Stimulated activated CD4-positive, alpha-beta T cell treated with anti-CD3 and anti-CD28 coated beads, Interleukin-2, amount 100 ng/mL, for 24 hours (primary cell): ENCODE results near the gene C14orf132.
A peak's percentile ranks its signal among the peaks of the same experiment; 100 is the strongest.

Experiments
- DNase-seq, 2 donors: peaks; one replicate each; pipeline ENCODE4 v3.0.0-alpha.2; 2020

C14orf132 gene

GRCh38 chr14:96121660-96122395 lies 82.7 kb downstream of the C14orf132 start:
- DNase-seq: no peak

- no peak for DNase-seq
Observed at GRCh38 chr14:96122496-96122895, 83.3 kb downstream of the C14orf132 start.

DNA sequence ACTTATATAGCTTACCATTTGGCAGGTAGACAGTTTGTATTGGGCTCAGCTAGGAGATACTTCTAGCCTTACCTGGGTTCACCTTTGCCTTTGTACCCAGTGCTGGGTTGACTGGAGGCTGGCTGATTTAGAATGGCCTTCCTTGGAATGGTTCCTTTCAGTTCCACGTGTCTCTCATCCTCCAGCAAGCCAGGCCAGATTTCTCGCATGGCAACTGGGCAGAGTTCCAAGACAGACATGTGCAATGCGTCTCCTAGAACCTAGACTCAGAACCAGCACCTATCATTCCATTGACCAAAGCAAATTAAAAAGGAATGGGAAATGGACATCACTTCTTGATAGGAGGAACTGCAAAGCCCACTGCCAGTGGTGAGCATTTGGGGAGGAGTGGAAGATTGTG lies 86.4 kb downstream of the C14orf132 start:
- DNase-seq: no peak

GRCh38 chr14:96126339-96126782 lies 87.2 kb downstream of the C14orf132 start:
- DNase-seq: peak in 1 of 2 donors; percentile 23

GRCh38 chr14:96126783-96127271 lies 87.7 kb downstream of the C14orf132 start:
- DNase-seq: no peak

DNA sequence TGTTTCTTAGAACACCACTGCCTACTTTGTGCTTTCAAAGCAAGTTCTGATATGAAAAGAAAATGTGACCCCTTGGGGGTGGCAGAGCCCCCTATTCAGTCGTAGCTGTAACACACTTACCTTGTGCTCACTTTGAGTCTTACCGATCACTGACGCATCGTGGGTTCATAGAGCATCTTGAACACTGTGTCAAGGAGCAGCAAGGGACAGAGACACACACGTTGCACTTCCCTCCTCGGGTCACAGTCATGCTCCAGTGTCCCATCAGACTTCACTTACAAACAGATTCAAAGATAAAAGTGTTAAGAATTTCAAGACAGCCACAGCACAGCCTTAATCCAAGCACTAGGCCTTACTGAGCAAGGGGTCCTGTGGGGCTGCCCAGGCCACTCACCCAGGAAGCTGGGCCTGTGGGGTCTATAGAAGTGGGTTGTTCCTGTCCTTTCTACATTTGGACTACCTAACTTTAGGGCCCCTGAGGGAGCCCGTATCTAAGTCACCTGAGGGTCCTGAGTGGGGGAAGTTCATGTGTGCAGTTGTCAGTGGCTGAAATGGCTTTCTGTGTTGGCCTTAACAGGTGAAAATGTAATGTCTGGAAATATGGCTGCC lies 90.1 kb downstream of the C14orf132 start:
- DNase-seq: no peak

GRCh38 chr14:96130391-96130790 lies 91.2 kb downstream of the C14orf132 start:
- no peak for DNase-seq

DNA sequence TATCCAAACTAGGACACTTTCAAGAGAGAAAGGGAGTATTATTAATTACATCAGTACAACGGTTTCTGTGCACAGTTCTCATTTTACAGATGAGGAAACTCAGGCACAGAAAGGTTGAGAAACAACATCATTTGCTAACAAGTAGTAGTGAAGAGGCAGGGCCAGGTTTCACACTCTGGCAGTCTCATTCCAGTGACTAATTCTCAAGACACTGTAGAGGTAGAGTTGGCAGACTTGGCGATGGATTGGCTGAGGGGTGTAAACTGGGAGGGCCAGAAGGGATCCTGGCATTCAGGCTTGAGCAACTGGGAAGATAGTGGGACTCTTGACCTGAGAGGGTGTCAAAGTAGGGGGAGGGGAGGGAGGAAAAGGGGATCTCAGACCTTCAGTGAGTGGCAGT lies 91.7 kb downstream of the C14orf132 start:
- DNase-seq: no peak

DNA sequence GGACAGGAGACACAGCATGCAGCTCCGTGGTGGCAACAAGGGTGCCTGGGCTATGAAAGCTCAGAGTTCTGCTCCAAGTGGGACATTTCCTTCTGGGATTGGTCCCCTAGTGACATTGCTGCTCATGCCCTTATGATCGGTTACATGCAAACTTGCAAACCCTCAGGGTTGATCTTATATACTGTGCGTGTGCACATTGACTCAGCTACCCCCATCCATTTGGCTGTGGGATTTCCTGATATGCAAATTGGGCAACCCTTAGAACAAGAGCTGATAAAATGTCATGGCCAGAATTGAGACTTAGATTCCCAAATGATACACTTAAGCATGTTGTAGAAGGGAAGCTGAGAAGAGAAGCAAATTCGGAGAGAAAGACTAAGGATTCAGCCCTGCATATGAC lies 92.7 kb downstream of the C14orf132 start:
- no peak for DNase-seq

GRCh38 chr14:96134508-96134907 lies 95.3 kb downstream of the C14orf132 start:
- no peak for DNase-seq

GRCh38 chr14:96135285-96135684 lies 96.1 kb downstream of the C14orf132 start:
- DNase-seq: no peak

- no peak for DNase-seq
Observed at GRCh38 chr14:96136371-96137005, 97.3 kb downstream of the C14orf132 start.

- no peak for DNase-seq
Observed at GRCh38 chr14:96138241-96138640, 99.1 kb downstream of the C14orf132 start.

DNA sequence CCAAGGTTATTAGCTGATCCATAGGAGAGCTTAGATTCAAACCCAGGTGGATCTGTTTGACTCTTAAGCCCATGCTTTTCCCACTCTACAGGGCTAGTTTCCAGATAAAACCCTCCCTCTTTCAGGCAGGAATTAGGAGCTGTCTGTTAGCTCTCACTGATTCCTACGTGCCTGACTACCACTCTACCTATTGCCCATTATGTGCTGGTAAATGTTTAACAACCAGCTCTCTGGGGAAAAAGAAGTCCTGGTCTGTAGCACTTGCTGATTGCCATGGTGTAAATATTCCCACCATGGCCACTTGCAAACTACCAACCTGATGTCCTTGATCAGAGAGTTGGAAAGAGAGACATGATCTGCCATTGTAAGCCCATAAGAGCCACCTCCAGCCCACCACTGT lies 100.0 kb downstream of the C14orf132 start:
- DNase-seq: no peak

DNA sequence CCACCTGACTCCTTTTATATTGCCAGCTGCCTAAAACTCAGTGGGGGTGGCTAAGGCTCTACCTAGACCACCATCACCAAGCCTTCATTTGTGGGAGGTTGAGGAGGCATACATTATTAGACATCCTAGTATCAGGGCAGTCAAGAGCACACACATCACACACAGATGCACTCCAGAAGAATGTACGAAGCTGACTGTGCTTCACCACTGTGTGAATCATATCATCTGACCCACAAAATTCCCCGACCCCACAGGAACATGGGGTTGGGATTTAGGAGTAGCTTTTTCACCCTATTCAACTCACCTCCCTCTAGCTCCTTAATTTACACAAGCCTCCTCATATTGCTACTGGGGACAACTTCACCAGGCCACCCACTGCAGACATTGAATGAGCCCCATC lies 100.7 kb downstream of the C14orf132 start:
- DNase-seq: no peak

DNA sequence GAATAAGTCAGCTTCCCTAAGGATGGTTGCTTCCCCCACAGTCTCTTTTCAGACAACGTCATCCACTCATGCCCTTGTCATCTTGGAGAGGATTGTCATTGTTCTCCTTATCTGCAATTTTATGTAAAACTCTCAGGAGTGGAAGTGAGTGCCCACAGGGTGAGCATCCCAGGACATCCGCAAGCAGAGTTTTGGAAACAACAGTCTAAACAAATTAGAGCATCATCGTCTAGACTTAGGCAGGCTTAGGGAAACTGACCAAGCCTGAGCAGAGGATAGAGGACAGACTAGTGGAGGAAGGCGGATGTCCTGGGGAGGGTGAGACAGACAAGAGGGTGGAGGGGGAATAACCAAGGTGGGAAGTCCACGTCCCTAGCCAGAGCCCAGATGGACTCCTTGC lies 101.8 kb downstream of the C14orf132 start:
- DNase-seq: no peak
